Neural cell (in vitro differentiated cells): Measurements from ENCODE around the gene SAMD14. TPM values are rescaled to one million over a fixed set of nuclear protein-coding genes. Genes with fewer than 3 reads are reported as not detected.

Source experiments
- H2AFZ ChIP-seq: fragments of 200-600, 300-800 bp; sonication (generic), shearing (Covaris generic); 2 replicates; pipeline ENCODE4 v1.6.0; 2014; ENCODE audit warnings: low read depth, mild to moderate bottlenecking, antibody characterized with exemption, low read length, moderate library complexity
- H3F3A ChIP-seq: fragments of 200-600 bp; shearing (Covaris generic); 2 replicates; pipeline ENCODE4 v1.6.1; 2016; ENCODE audit warnings: mild to moderate bottlenecking, moderate library complexity, mixed read lengths, antibody characterized with exemption, low read length; ENCODE audit not compliant: insufficient read depth, poor library complexity, severe bottlenecking
- H3K27ac ChIP-seq: fragments of 200-600, 300-800 bp; sonication (generic), shearing (Covaris generic); 2 replicates; pipeline ENCODE4 v1.5.1; 2014; ENCODE audit warnings: mild to moderate bottlenecking, low read length, moderate library complexity
- H3K27me3 ChIP-seq: fragments of 300-800, 200-600 bp; sonication (generic), shearing (Covaris generic); 2 replicates; pipeline ENCODE4 v1.6.0; 2014; ENCODE audit warnings: mild to moderate bottlenecking, low read depth, low read length, moderate library complexity; ENCODE audit not compliant: insufficient read depth
- H3K36me3 ChIP-seq: fragments of 300-800, 200-600 bp; sonication (generic), shearing (Covaris generic); 2 replicates; pipeline ENCODE4 v1.5.1; 2014; ENCODE audit warnings: mild to moderate bottlenecking, antibody characterized with exemption, low read length, moderate library complexity; ENCODE audit not compliant: insufficient read depth
- H3K4me2 ChIP-seq: fragments of 300-800, 200-600 bp; sonication (generic), shearing (Covaris generic); 2 replicates; pipeline ENCODE4 v1.6.0; 2014; ENCODE audit warnings: mild to moderate bottlenecking, low read length
- H3K4me3 ChIP-seq: fragments of 300-800, 200-600 bp; sonication (generic), shearing (Covaris generic); 2 replicates; pipeline ENCODE4 v1.5.1; 2014; ENCODE audit warnings: mild to moderate bottlenecking, low read length, moderate library complexity
- H3K79me2 ChIP-seq: fragments of 200-600 bp; shearing (Covaris generic); replicated peaks from 2 replicates; pipeline ENCODE4 v1.6.0; 2014; ENCODE audit warnings: mild to moderate bottlenecking, low read length, moderate library complexity; ENCODE audit not compliant: insufficient read depth
- H3K9ac ChIP-seq: fragments of 300-800, 200-600 bp; sonication (generic), shearing (Covaris generic); 2 replicates; pipeline ENCODE4 v1.6.1; 2016; ENCODE audit warnings: mild to moderate bottlenecking, low read length, mixed read lengths
- H3K9me2 ChIP-seq: fragments of 200-600 bp; shearing (Covaris generic); 2 replicates; pipeline ENCODE4 v1.6.1; 2016; ENCODE audit warnings: mild to moderate bottlenecking, low read length, mixed read lengths; ENCODE audit not compliant: insufficient read depth
- H3K9me3 ChIP-seq: fragments of 200-600, 300-800 bp; sonication (generic), shearing (Covaris generic); 2 replicates; pipeline ENCODE4 v1.6.1; 2016; ENCODE audit warnings: mild to moderate bottlenecking, mixed run types, low read length, moderate library complexity, mixed read lengths
- H4K20me1 ChIP-seq: fragments of 200-600 bp; shearing (Covaris generic); 2 replicates; pipeline ENCODE4 v1.6.1; 2016; ENCODE audit warnings: mild to moderate bottlenecking, mixed run types; ENCODE audit not compliant: insufficient read depth
- CTCF ChIP-seq: fragments of 450-650 bp; IDR thresholded peaks from 2 replicates; pipeline ENCODE4 v1.5.1; 2014; ENCODE audit warnings: antibody characterized with exemption, mild to moderate bottlenecking, moderate library complexity; ENCODE audit not compliant: poor library complexity, severe bottlenecking
- EP300 ChIP-seq: fragments of 450-650 bp; conservative IDR thresholded peaks from 2 replicates; pipeline ENCODE4 v1.6.1; 2014; ENCODE audit warnings: antibody characterized with exemption, mild to moderate bottlenecking, moderate library complexity; ENCODE audit not compliant: poor library complexity, severe bottlenecking
- EZH2 ChIP-seq: fragments of 200-600, 300-800 bp; shearing (Covaris generic), sonication (generic); IDR thresholded peaks from 2 replicates; pipeline ENCODE4 v1.6.1; 2014; ENCODE audit warnings: antibody characterized with exemption, low read length, borderline replicate concordance, mild to moderate bottlenecking; ENCODE audit not compliant: insufficient read depth, poor library complexity, severe bottlenecking
- MXI1 ChIP-seq: fragments of 450-650 bp; conservative IDR thresholded peaks from 2 replicates; pipeline ENCODE4 v1.6.1; 2014; ENCODE audit warnings: antibody characterized with exemption, mild to moderate bottlenecking; ENCODE audit not compliant: poor library complexity, severe bottlenecking
- POLR2AphosphoS5 ChIP-seq: IDR thresholded peaks from 2 replicates; pipeline ENCODE4 v1.6.1; 2012
- RAD21 ChIP-seq: fragments of 450-650 bp; conservative IDR thresholded peaks from 2 replicates; pipeline ENCODE4 v1.6.1; 2014; ENCODE audit warnings: antibody characterized with exemption, mild to moderate bottlenecking, moderate library complexity
- REST ChIP-seq: IDR thresholded peaks from 2 replicates; pipeline ENCODE4 v1.6.1; 2012; ENCODE audit warnings: borderline replicate concordance
- SMC3 ChIP-seq: fragments of 450-650 bp; conservative IDR thresholded peaks from 2 replicates; pipeline ENCODE4 v1.6.1; 2014; ENCODE audit warnings: antibody characterized with exemption, mild to moderate bottlenecking, moderate library complexity; ENCODE audit not compliant: poor library complexity
- TAF1 ChIP-seq: IDR thresholded peaks from 2 replicates; pipeline ENCODE4 v1.6.1; 2012; ENCODE audit warnings: low read depth
- polyA plus RNA-seq: library from polyadenylated mRNA; depleted of rRNA; stranded (reverse); fragments of >200 nt; gene quantifications from 2 replicates; pipeline ENCODE4 v1.2.3, GENCODE V29; 2014

Gene SAMD14
- polyA plus RNA-seq, 1 donor from 2014 or later: 105 TPM

DNA sequence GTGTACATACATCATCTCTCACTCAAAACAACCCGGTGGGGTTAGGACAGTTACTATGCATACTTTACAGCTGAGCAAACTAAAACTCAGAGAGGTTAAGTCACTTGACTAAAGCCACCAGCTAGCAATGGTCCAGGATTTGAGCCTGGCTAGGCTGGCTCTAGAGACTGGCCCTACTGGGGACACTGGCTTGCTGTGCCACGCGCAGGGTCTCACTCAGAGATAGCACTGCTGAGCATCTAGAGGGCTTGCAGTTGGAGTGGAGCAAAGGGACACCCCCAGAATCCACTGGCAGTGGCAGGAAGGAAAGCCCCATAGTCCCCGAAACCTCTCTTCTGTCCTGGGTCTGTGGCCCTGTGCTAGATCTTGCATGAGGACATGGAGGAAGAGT, 11.1 kb downstream of the SAMD14 start:
- H3K79me2 ChIP-seq: no peaks in the 10 kb centered on the region
- no peaks in the 10 kb centered on the region for H3F3A ChIP-seq
- H3K4me2 ChIP-seq: no peak overlapping the region
- H3K36me3 ChIP-seq: peaks cover 4% of the 10 kb centered on the region
- no peak overlapping the region for H3K9ac ChIP-seq
- H3K27ac ChIP-seq: no peak overlapping the region
- no peaks in the 10 kb centered on the region for H4K20me1 ChIP-seq
- no peaks in the 10 kb centered on the region for H3K9me2 ChIP-seq
- TF ChIP-seq SMC3 (no peak), REST (no peak), EP300 (no peak), TAF1 (no peak), EZH2 (no peak), MXI1 (no peak), POLR2AphosphoS5 (no peak)
- no peaks in the 10 kb centered on the region for H3K9me3 ChIP-seq
- no peak overlapping the region for H3K4me3 ChIP-seq
- H2AFZ ChIP-seq: no peak overlapping the region
- H3K27me3 ChIP-seq: no peaks in the 10 kb centered on the region

DNA sequence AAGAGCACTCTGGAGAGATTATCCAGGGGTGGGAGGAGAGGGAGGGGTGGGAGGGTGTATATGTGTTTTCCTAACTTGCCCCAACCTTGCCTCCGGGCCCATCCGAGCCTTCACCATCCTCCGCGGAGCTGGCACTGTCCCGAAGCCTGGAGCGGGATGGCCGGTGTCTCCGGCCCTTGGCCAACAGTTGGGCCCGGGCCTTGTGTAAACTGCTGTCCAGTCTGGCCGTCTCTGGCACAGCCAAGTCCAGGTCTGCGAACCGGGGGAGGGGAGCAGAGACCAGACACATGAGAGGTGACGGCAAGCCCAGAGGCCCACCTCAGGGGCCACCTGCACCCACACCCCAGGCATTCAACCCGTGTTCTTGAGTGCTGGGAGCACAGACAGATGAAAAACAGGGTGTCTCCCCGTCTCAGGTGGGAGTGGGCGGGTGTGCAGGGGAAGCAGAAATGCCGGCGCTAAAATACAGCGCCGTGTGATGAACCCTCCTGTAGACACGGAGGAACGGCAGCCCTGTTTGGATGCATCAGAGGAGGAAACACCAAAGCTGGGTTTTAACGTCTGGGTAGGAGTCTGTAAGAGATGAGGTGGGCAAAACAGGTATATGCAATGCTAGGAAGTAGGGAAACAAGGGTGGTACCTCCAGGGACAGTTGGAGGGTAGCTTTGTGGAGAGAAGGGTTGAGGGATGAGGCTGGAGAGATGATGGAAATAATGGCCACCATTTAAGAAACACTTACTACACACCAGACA, 11.7 kb downstream of the SAMD14 start:
- no peaks in the 10 kb centered on the region for H4K20me1 ChIP-seq
- H3K36me3 ChIP-seq: peaks cover 4% of the 10 kb centered on the region
- H3K4me2 ChIP-seq: no peak overlapping the region
- H3F3A ChIP-seq: no peaks in the 10 kb centered on the region
- TF ChIP-seq MXI1 (no peak), TAF1 (no peak)
- H3K9ac ChIP-seq: no peak overlapping the region
- H3K27me3 ChIP-seq: no peaks in the 10 kb centered on the region
- H3K9me3 ChIP-seq: no peaks in the 10 kb centered on the region
- H2AFZ ChIP-seq: no peak overlapping the region
- H3K4me3 ChIP-seq: no peak overlapping the region
- no peaks in the 10 kb centered on the region for H3K79me2 ChIP-seq
- H3K27ac ChIP-seq: no peak overlapping the region
- H3K9me2 ChIP-seq: no peaks in the 10 kb centered on the region

DNA sequence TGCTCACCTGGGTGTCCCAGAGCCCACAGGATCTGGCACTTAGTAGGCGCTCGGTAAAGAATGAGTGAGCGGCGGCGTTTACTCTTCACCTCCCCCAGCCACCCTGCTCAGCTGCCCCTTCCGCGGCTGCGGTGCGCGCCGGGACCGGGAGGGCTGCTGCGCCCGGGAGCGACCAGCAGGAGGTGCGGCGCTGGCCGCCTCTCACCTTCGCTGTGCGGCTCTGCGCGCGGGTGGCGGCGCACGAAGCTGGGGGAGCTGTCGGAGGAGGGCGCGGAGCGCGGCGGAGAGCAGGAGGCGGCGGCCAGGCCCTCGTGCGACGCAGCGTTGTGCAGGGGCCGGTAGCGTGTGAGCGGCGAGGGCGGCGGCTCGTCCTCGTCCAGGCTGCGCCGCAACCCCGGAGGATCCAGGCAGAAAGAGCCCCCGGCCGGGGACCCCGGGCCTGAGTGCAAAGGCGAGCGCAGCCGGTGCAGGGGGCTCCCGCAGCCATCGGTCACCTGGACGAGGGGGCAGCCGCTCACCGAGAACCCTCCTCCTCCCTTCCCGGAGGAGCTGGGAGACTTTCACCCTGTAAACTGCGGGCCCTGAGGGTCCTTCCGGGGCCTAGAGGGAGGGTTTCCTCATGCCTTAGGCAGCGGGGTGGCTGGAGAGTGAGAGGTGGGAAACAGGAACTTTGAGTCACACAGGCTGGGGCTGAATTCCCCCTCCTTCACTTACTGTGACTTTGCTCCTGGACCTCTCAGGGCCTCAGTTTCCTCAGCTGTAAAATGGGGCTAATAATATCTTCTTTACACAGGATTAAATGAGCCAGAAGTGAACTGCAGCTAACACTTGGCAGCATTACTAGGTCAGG, 12.5 kb downstream of the SAMD14 start:
- Histone ChIP-seq H3K27ac (no peak overlapping the region), H3K4me3 (no peak overlapping the region), H2AFZ (no peak overlapping the region), H3F3A (no peaks in the 10 kb centered on the region), H3K4me2 (no peak overlapping the region), H3K36me3 (peaks cover 4% of the 10 kb centered on the region), H3K27me3 (no peaks in the 10 kb centered on the region), H3K9me2 (no peaks in the 10 kb centered on the region), H3K9ac (no peak overlapping the region), H4K20me1 (no peaks in the 10 kb centered on the region), H3K9me3 (no peaks in the 10 kb centered on the region), H3K79me2 (no peaks in the 10 kb centered on the region)
- peak; percentile 33 for TF ChIP-seq RAD21
- no peak for TF ChIP-seq EP300
- peak; percentile 50 for TF ChIP-seq SMC3
- TF ChIP-seq CTCF: peak; percentile 68
- TF ChIP-seq EZH2: no peak
- no peak for TF ChIP-seq POLR2AphosphoS5
- no peak for TF ChIP-seq REST
